ENCODE measurements around the gene FAM227A. TPM values are rescaled to one million over a fixed set of nuclear protein-coding genes. Genes with fewer than 3 reads are reported as not detected.

FAM227A gene
- total RNA-seq, 1 donor from 2014 or later = 5.8 TPM

- no peak for DNase-seq (ENCODE audit: low read depth)
Observed at GRCh38 chr22:38611559-38611958, 44.6 kb downstream of the FAM227A start.

GRCh38 chr22:38610234-38610633, 46.0 kb downstream of the FAM227A start:
- TF ChIP-seq, protein P1, sequence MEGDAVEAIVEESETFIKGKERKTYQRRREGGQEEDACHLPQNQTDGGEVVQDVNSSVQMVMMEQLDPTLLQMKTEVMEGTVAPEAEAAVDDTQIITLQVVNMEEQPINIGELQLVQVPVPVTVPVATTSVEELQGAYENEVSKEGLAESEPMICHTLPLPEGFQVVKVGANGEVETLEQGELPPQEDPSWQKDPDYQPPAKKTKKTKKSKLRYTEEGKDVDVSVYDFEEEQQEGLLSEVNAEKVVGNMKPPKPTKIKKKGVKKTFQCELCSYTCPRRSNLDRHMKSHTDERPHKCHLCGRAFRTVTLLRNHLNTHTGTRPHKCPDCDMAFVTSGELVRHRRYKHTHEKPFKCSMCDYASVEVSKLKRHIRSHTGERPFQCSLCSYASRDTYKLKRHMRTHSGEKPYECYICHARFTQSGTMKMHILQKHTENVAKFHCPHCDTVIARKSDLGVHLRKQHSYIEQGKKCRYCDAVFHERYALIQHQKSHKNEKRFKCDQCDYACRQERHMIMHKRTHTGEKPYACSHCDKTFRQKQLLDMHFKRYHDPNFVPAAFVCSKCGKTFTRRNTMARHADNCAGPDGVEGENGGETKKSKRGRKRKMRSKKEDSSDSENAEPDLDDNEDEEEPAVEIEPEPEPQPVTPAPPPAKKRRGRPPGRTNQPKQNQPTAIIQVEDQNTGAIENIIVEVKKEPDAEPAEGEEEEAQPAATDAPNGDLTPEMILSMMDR (IDR thresholded peaks at IDR 0.05; ENCODE audit: insufficient read depth, low read length, poor library complexity, severe bottlenecking) = no peak
- peaks cover 1% of the 10 kb centered on the region for H3K36me3 ChIP-seq (ENCODE audit: control insufficient read depth, insufficient read depth, low read length)
- H3K4me3 ChIP-seq (ENCODE audit: low read depth, low read length) = no peak overlapping the region
- no peak for DNase-seq (ENCODE audit: low read depth)
- no peaks in the 10 kb centered on the region for H3K27me3 ChIP-seq (ENCODE audit: control insufficient read depth, insufficient read depth, low read length)

More at GRCh38 chr22:38611559-38611958, 44.6 kb downstream of the FAM227A start:
- Histone ChIP-seq H3K27me3 (ENCODE audit: control insufficient read depth, insufficient read depth, low read length) (no peaks in the 10 kb centered on the region), H3K4me3 (ENCODE audit: low read depth, low read length) (no peak overlapping the region), H3K36me3 (ENCODE audit: control insufficient read depth, insufficient read depth, low read length) (peaks cover 1% of the 10 kb centered on the region)
- TF ChIP-seq, protein P1 (IDR thresholded peaks at IDR 0.05; ENCODE audit: insufficient read depth, low read length, poor library complexity, severe bottlenecking) = no peak

DNA sequence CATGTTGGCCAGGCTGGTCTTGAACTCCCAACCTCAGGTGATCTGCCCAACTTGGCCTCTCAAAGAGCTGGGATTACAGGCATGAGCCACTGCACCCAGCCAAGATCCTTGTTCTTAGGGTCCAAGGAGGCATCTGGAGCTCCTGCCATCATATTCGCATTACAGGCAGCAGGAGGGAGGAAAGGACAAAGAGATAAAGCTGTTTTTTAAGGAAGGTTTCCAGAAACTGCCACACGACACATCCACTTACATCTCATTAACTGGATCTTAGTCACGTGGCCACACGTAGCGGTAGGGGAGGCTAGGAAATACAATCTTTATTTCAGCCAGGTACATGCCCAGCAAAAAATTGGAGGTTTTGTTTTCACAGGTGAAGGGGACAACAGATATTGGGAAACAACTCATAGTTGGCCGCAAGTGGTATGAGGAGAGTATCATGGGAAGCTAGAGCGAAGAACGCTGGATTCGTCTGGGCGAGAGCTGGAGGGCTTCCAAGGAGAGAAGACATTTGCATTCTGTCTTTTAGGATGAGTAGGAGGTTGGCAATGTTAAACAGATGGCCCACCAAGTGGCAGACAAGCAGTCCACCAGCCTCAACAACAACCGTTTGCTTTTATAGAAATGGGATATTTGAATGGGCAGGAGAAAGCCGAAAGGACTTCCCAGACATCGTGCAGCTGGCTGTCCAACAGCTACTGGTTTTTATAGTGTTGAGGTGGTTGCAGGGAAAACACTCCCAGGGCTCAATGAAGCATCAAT, 47.0 kb downstream of the FAM227A start:
- no peak for DNase-seq (ENCODE audit: low read depth)
- TF ChIP-seq, protein P1 (IDR thresholded peaks at IDR 0.05; ENCODE audit: insufficient read depth, low read length, poor library complexity, severe bottlenecking) = no peak
- Histone ChIP-seq H3K4me3 (ENCODE audit: low read depth, low read length) (no peak overlapping the region), H3K36me3 (ENCODE audit: control insufficient read depth, insufficient read depth, low read length) (no peaks in the 10 kb centered on the region), H3K27me3 (ENCODE audit: control insufficient read depth, insufficient read depth, low read length) (no peaks in the 10 kb centered on the region)

- no peaks in the 10 kb centered on the region for H3K36me3 ChIP-seq (ENCODE audit: control insufficient read depth, insufficient read depth, low read length)
- TF ChIP-seq, protein P1 (IDR thresholded peaks at IDR 0.05; ENCODE audit: insufficient read depth, low read length, poor library complexity, severe bottlenecking) = no peak
- DNase-seq (ENCODE audit: low read depth) = no peak
- H3K4me3 ChIP-seq (ENCODE audit: low read depth, low read length) = no peak overlapping the region
- no peaks in the 10 kb centered on the region for H3K27me3 ChIP-seq (ENCODE audit: control insufficient read depth, insufficient read depth, low read length)
Observed at GRCh38 chr22:38607680-38608079, 48.5 kb downstream of the FAM227A start.

DNA sequence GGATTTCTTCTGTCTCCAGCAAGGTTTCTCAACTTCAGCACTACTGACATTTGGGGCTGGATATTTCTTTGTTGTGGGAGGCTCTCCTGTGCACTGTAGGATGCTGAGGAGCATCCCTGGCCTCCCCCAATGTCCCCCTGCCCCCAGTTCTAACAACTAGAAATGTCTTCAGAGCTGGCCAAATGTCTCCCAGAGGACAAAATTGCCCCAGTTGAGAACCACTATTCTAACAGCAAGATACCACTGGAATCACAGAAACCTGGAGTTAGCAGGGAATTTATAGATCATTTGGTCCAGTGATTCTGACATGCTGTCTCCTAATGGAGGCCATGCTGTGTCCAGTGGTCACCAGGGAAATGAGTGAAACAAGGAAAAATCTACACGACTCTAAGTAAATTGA, 54.0 kb downstream of the FAM227A start:
- H3K36me3 ChIP-seq (ENCODE audit: control insufficient read depth, insufficient read depth, low read length) = peaks cover 1% of the 10 kb centered on the region
- no peak for DNase-seq (ENCODE audit: low read depth)
- no peaks in the 10 kb centered on the region for H3K27me3 ChIP-seq (ENCODE audit: control insufficient read depth, insufficient read depth, low read length)
- TF ChIP-seq, protein P1 (IDR thresholded peaks at IDR 0.05; ENCODE audit: insufficient read depth, low read length, poor library complexity, severe bottlenecking) = no peak
- no peak overlapping the region for H3K4me3 ChIP-seq (ENCODE audit: low read depth, low read length)

Measured in kidney epithelial cell (primary cell).